ENCODE results near the gene LRRC8B.

DNA sequence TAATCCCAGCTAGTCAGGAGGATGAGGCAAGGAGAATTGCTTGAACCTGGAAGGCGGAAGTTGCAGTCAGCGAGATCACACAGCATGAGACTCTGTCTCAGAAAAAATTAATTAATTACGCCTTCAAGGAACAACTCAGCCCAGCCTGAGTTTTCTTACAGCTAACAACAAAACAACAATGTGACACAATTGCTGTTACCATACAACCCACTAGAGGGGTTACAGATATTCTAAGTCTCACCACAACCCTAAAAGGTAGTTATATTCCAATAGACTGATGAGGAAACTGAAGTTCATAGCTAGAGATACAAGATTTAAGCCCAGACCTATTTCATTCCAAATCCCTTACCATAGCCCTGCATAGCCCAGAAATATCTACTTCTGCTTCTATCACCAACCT lies 105.4 kb downstream of the LRRC8B start:
- TF ChIP-seq, protein P1, sequence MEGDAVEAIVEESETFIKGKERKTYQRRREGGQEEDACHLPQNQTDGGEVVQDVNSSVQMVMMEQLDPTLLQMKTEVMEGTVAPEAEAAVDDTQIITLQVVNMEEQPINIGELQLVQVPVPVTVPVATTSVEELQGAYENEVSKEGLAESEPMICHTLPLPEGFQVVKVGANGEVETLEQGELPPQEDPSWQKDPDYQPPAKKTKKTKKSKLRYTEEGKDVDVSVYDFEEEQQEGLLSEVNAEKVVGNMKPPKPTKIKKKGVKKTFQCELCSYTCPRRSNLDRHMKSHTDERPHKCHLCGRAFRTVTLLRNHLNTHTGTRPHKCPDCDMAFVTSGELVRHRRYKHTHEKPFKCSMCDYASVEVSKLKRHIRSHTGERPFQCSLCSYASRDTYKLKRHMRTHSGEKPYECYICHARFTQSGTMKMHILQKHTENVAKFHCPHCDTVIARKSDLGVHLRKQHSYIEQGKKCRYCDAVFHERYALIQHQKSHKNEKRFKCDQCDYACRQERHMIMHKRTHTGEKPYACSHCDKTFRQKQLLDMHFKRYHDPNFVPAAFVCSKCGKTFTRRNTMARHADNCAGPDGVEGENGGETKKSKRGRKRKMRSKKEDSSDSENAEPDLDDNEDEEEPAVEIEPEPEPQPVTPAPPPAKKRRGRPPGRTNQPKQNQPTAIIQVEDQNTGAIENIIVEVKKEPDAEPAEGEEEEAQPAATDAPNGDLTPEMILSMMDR (IDR thresholded peaks at IDR 0.05), result no peak
- TF ChIP-seq POLR2AphosphoS5 (IDR thresholded peaks at IDR 0.05), result no peak
- TF ChIP-seq POLR2A (IDR thresholded peaks at IDR 0.05), result no peak
- TF ChIP-seq EP300 (IDR thresholded peaks at IDR 0.05; ENCODE audit: low read depth), result no peak
